ENCODE data around the gene FAM167B.

DNA sequence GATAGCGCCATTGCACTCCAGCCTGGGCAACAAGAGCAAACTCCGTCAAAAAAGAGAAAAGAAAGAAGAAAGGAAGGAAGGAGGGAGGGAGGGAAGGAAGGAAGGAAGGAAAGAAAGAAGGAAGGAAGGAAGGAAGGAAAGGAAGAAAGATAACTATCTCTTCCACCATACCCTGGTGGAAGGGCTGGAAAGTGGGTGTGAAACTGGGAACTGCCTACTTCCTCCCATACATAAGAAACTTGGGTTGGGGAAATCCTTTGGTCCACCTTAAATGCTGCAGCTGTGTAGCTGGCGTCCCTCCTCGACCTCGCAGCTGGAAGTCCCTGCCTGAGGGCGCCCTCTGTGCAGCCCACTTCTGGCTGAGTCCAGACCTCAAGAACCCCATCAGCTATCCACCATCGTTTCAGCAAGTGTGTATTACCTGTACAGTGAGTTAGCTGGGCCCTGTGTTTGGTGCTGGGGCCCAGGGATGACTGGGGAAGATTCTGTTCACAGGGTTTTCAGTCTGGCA lies 4.6 kb upstream of the FAM167B start:
- TF ChIP-seq, protein P1, sequence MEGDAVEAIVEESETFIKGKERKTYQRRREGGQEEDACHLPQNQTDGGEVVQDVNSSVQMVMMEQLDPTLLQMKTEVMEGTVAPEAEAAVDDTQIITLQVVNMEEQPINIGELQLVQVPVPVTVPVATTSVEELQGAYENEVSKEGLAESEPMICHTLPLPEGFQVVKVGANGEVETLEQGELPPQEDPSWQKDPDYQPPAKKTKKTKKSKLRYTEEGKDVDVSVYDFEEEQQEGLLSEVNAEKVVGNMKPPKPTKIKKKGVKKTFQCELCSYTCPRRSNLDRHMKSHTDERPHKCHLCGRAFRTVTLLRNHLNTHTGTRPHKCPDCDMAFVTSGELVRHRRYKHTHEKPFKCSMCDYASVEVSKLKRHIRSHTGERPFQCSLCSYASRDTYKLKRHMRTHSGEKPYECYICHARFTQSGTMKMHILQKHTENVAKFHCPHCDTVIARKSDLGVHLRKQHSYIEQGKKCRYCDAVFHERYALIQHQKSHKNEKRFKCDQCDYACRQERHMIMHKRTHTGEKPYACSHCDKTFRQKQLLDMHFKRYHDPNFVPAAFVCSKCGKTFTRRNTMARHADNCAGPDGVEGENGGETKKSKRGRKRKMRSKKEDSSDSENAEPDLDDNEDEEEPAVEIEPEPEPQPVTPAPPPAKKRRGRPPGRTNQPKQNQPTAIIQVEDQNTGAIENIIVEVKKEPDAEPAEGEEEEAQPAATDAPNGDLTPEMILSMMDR (IDR thresholded peaks at IDR 0.05) = no peak
- TF ChIP-seq POLR2A (IDR thresholded peaks at IDR 0.05) = no peak
